GM12878 (cell line): ENCODE data around the gene MYCBP2. TPM values are rescaled to one million over a fixed set of nuclear protein-coding genes. Genes with fewer than 3 reads are reported as not detected.

ENCODE experiments used
- ATF7 ChIP-seq: fragments of 450-650 bp; IDR thresholded peaks from 2 replicates; pipeline ENCODE4 v1.6.1; 2016; ENCODE audit warnings: low read depth, mild to moderate bottlenecking
- BCL11A ChIP-seq: IDR thresholded peaks from 2 replicates; pipeline ENCODE4 v1.6.1; 2011; ENCODE audit warnings: low read depth, low read length
- BHLHE40 ChIP-seq, 2 experiments: fragments of 450-650 bp in 1 of 2; IDR thresholded peaks; 2 replicates each; pipeline ENCODE4 v1.6.1; 2011 to 2017; ENCODE audit warnings: low read depth in 2 of 2, borderline replicate concordance in 1 of 2, improper control_type of control experiment in 1 of 2, low read length in 1 of 2, mild to moderate bottlenecking in 1 of 2
- CEBPB ChIP-seq, 2 experiments: fragments of 150-350 bp in 1 of 2; IDR thresholded peaks; 2 replicates each; pipeline ENCODE4 v1.6.1; 2012 to 2014; ENCODE audit warnings: low read depth in 2 of 2, low read length in 2 of 2, borderline replicate concordance in 1 of 2, inconsistent platforms in 1 of 2
- CHD1 ChIP-seq: IDR thresholded peaks from 2 replicates; pipeline ENCODE4 v1.6.1; 2012; ENCODE audit warnings: low read depth, low read length, improper control_type of control experiment
- CREM ChIP-seq: IDR thresholded peaks from 2 replicates; pipeline ENCODE4 v1.6.1; 2014; ENCODE audit warnings: antibody characterized with exemption, low read depth
- IKZF1 ChIP-seq: fragments of 450-650 bp; conservative IDR thresholded peaks from 2 replicates; pipeline ENCODE4 v1.6.1; 2017; ENCODE audit warnings: antibody characterized with exemption, mild to moderate bottlenecking
- KDM1A ChIP-seq: fragments of 200-600 bp; sonication (generic); IDR thresholded peaks from 2 replicates; pipeline ENCODE4 v1.6.1; 2016; ENCODE audit warnings: borderline replicate concordance
- NFYA ChIP-seq: IDR thresholded peaks from 2 replicates; pipeline ENCODE4 v1.6.1; 2011; ENCODE audit warnings: low read depth, mild to moderate bottlenecking, low read length, improper control_type of control experiment, borderline replicate concordance
- SRF ChIP-seq, 2 experiments: IDR thresholded peaks; 2 replicates each; pipeline ENCODE4 v1.6.1; 2011; ENCODE audit warnings: low read depth in 2 of 2, low read length in 2 of 2, mild to moderate bottlenecking in 1 of 2, moderate library complexity in 1 of 2
- TARDBP ChIP-seq: IDR thresholded peaks from 2 replicates; pipeline ENCODE4 v1.6.1; 2016; ENCODE audit warnings: borderline replicate concordance
- ZNF217 ChIP-seq: fragments of 450-650 bp; IDR thresholded peaks from 2 replicates; pipeline ENCODE4 v1.6.1; 2017; ENCODE audit warnings: antibody characterized with exemption, mild to moderate bottlenecking
- polyA plus RNA-seq, 11 experiments: library from polyadenylated mRNA; depleted of rRNA in 4 of 11; unstranded in 6 of 11; stranded (reverse) in 5 of 11; fragments of >200 nt; fragmentation: Nextera tagmentation in 4 of 11; fragmentation: Illumina TruSeq in 1 of 11; extraction: Ambion mirVana in 4 of 11; extraction: Trizol in 1 of 11; gene quantifications; 1 replicate in 1 of 11; 2 replicates in 10 of 11; pipeline versions ENCODE4 v1.2.1 to v1.2.3, GENCODE V29; 2011 to 2016; ENCODE audit warnings: inconsistent platforms in 2 of 11, missing spikeins in 2 of 11, low read depth in 1 of 11
- total RNA-seq, 4 experiments: library from RNA; depleted of rRNA in 3 of 4; stranded (reverse); fragments of >200 nt in 3 of 4; fragmentation: Illumina TruSeq in 1 of 4; extraction: Trizol in 1 of 4; gene quantifications; 2 replicates each; pipeline versions ENCODE4 v1.2.1 to v1.2.3, GENCODE V29; 2013 to 2021
- TF ChIP-seq, protein P1 (sequence below): fragments of 450-650 bp; IDR thresholded peaks from 2 replicates; pipeline ENCODE4 v1.6.1; 2017; ENCODE audit warnings: mild to moderate bottlenecking, moderate library complexity
- TF ChIP-seq, protein P2 (sequence below): fragments of 150-350 bp; IDR thresholded peaks from 2 replicates; pipeline ENCODE4 v1.6.1; 2014; ENCODE audit warnings: mild to moderate bottlenecking, low read depth, low read length
- TF ChIP-seq, protein P3 (sequence below): fragments of 150-350 bp; IDR thresholded peaks from 2 replicates; pipeline ENCODE4 v1.6.1; 2016; ENCODE audit warnings: low read depth, low read length
- TF ChIP-seq, protein P4 (sequence below): IDR thresholded peaks from 2 replicates; pipeline ENCODE4 v1.6.1; 2011; ENCODE audit warnings: borderline replicate concordance, low read depth, mild to moderate bottlenecking, moderate library complexity, mixed read lengths, low read length; ENCODE audit not compliant: insufficient read depth; ENCODE audit errors: extremely low read length
- TF ChIP-seq, protein P5 (sequence below), 3 experiments: IDR thresholded peaks in 2 of 3; conservative IDR thresholded peaks in 1 of 3; 2 replicates each; pipeline ENCODE4 v1.5.1; 2011; ENCODE audit warnings: low read depth in 3 of 3, low read length in 3 of 3, mild to moderate bottlenecking in 3 of 3, control low read depth in 2 of 3, moderate library complexity in 2 of 3, inconsistent platforms in 1 of 3, mixed read lengths in 1 of 3; ENCODE audit not compliant: control insufficient read depth in 2 of 3, insufficient read depth in 1 of 3; ENCODE audit errors: extremely low read depth in 1 of 3

The MYCBP2 gene
- total and polyA plus RNA-seq, 10 of the 15 experiments (the other 5 are each of a cell fraction or from before 2014, with no cell fraction given): 51.9 to 152 (median 98.2) TPM

DNA sequence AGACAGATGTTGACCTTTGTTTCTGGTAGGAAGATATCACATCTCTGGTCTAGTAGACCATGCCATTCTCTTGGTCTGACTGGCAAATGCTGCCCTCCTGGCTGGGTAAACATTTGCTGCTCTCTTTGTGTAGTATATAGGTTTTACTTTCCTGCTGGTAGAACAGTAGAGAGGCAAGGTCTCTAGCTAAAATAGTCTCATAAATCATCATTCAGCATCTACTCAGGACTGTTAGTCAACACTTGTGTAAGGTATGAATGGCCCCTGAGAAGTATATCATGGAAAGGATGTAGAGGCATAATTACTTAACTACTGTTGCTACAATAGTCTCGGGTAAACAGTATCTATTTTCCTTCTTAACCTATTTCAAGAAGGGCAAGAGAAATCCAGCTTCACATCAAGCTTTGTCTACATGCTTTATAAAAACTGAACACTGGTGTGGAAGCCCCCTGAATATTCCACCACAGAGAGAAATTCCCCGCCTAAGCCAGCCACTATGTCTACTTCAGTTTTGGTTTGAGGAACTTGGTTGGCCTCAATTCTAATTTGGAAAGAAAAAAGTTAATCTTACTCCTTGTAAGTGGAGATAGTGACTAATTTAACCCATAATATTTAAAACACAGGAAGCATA is 18.4 kb upstream of the MYCBP2 start (continued):
- TF ChIP-seq, protein P1, sequence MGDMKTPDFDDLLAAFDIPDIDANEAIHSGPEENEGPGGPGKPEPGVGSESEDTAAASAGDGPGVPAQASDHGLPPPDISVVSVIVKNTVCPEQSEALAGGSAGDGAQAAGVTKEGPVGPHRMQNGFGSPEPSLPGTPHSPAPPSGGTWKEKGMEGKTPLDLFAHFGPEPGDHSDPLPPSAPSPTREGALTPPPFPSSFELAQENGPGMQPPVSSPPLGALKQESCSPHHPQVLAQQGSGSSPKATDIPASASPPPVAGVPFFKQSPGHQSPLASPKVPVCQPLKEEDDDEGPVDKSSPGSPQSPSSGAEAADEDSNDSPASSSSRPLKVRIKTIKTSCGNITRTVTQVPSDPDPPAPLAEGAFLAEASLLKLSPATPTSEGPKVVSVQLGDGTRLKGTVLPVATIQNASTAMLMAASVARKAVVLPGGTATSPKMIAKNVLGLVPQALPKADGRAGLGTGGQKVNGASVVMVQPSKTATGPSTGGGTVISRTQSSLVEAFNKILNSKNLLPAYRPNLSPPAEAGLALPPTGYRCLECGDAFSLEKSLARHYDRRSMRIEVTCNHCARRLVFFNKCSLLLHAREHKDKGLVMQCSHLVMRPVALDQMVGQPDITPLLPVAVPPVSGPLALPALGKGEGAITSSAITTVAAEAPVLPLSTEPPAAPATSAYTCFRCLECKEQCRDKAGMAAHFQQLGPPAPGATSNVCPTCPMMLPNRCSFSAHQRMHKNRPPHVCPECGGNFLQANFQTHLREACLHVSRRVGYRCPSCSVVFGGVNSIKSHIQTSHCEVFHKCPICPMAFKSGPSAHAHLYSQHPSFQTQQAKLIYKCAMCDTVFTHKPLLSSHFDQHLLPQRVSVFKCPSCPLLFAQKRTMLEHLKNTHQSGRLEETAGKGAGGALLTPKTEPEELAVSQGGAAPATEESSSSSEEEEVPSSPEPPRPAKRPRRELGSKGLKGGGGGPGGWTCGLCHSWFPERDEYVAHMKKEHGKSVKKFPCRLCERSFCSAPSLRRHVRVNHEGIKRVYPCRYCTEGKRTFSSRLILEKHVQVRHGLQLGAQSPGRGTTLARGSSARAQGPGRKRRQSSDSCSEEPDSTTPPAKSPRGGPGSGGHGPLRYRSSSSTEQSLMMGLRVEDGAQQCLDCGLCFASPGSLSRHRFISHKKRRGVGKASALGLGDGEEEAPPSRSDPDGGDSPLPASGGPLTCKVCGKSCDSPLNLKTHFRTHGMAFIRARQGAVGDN: 0 out of 2 replicates have a peak, but pooled peaks have one; percentile 57
- TF ChIP-seq CEBPB (IDR thresholded peaks at IDR 0.05; ENCODE audit: borderline replicate concordance in 1 of 2, low read depth in 2 of 2, low read length in 2 of 2): no peak
- TF ChIP-seq, protein P2, sequence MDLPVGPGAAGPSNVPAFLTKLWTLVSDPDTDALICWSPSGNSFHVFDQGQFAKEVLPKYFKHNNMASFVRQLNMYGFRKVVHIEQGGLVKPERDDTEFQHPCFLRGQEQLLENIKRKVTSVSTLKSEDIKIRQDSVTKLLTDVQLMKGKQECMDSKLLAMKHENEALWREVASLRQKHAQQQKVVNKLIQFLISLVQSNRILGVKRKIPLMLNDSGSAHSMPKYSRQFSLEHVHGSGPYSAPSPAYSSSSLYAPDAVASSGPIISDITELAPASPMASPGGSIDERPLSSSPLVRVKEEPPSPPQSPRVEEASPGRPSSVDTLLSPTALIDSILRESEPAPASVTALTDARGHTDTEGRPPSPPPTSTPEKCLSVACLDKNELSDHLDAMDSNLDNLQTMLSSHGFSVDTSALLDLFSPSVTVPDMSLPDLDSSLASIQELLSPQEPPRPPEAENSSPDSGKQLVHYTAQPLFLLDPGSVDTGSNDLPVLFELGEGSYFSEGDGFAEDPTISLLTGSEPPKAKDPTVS: no peak
- TF ChIP-seq ZNF217: peak; percentile 44; the same call in 1 of the 2 replicates
- peak; percentile 22; the same call in 1 of the 2 replicates for TF ChIP-seq ATF7
- TF ChIP-seq NFYA: no peak
- no peak for TF ChIP-seq BHLHE40 (IDR thresholded peaks at IDR 0.05; ENCODE audit: borderline replicate concordance in 1 of 2, low read depth in 2 of 2, low read length in 1 of 2)
- TF ChIP-seq CREM: peak; percentile 44; the same call in 1 of the 2 replicates
- no peak for TF ChIP-seq TARDBP
- TF ChIP-seq, protein P3, sequence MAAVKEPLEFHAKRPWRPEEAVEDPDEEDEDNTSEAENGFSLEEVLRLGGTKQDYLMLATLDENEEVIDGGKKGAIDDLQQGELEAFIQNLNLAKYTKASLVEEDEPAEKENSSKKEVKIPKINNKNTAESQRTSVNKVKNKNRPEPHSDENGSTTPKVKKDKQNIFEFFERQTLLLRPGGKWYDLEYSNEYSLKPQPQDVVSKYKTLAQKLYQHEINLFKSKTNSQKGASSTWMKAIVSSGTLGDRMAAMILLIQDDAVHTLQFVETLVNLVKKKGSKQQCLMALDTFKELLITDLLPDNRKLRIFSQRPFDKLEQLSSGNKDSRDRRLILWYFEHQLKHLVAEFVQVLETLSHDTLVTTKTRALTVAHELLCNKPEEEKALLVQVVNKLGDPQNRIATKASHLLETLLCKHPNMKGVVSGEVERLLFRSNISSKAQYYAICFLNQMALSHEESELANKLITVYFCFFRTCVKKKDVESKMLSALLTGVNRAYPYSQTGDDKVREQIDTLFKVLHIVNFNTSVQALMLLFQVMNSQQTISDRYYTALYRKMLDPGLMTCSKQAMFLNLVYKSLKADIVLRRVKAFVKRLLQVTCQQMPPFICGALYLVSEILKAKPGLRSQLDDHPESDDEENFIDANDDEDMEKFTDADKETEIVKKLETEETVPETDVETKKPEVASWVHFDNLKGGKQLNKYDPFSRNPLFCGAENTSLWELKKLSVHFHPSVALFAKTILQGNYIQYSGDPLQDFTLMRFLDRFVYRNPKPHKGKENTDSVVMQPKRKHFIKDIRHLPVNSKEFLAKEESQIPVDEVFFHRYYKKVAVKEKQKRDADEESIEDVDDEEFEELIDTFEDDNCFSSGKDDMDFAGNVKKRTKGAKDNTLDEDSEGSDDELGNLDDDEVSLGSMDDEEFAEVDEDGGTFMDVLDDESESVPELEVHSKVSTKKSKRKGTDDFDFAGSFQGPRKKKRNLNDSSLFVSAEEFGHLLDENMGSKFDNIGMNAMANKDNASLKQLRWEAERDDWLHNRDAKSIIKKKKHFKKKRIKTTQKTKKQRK: no peak
- 0 out of 2 replicates have a peak, but pooled peaks have one; percentile 60 for TF ChIP-seq BCL11A
- TF ChIP-seq, protein P4, sequence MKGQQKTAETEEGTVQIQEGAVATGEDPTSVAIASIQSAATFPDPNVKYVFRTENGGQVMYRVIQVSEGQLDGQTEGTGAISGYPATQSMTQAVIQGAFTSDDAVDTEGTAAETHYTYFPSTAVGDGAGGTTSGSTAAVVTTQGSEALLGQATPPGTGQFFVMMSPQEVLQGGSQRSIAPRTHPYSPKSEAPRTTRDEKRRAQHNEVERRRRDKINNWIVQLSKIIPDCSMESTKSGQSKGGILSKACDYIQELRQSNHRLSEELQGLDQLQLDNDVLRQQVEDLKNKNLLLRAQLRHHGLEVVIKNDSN: no peak
- no peak for TF ChIP-seq SRF (IDR thresholded peaks at IDR 0.05; ENCODE audit: low read depth in 2 of 2, low read length in 2 of 2)
- TF ChIP-seq IKZF1: peak; percentile 70
- TF ChIP-seq KDM1A: no peak
- TF ChIP-seq CHD1: no peak
- TF ChIP-seq, protein P5, sequence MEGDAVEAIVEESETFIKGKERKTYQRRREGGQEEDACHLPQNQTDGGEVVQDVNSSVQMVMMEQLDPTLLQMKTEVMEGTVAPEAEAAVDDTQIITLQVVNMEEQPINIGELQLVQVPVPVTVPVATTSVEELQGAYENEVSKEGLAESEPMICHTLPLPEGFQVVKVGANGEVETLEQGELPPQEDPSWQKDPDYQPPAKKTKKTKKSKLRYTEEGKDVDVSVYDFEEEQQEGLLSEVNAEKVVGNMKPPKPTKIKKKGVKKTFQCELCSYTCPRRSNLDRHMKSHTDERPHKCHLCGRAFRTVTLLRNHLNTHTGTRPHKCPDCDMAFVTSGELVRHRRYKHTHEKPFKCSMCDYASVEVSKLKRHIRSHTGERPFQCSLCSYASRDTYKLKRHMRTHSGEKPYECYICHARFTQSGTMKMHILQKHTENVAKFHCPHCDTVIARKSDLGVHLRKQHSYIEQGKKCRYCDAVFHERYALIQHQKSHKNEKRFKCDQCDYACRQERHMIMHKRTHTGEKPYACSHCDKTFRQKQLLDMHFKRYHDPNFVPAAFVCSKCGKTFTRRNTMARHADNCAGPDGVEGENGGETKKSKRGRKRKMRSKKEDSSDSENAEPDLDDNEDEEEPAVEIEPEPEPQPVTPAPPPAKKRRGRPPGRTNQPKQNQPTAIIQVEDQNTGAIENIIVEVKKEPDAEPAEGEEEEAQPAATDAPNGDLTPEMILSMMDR (IDR thresholded peaks at IDR 0.05 in 2 of 3, conservative IDR thresholded peaks at IDR 0.05 in 1 of 3; ENCODE audit: control insufficient read depth in 2 of 3, extremely low read depth in 1 of 3, insufficient read depth in 1 of 3, low read depth in 3 of 3, low read length in 3 of 3): no peak
